K562 (cell line): ENCODE results near the gene TTL. TPM values are rescaled to one million over a fixed set of nuclear protein-coding genes. Genes with fewer than 3 reads are reported as not detected.

Experiments used
- CREB1 ChIP-seq, 2 experiments: sonication (generic) in 1 of 2; formaldehyde crosslinking in 1 of 2; IDR thresholded peaks; 2 replicates each; pipeline versions ENCODE4 v1.6.1 to v1.8.0; 2012 to 2022; ENCODE audit warnings: inconsistent platforms in 1 of 2, mild to moderate bottlenecking in 1 of 2, missing genetic modification reagents in 1 of 2, moderate library complexity in 1 of 2
- ELF1 ChIP-seq: fragments of 200-800 bp; sonication (Bioruptor generic); IDR thresholded peaks from 2 replicates; pipeline ENCODE4 v1.6.1; 2016; ENCODE audit warnings: missing genetic modification characterization, missing compliant biosample characterization
- FOXK1 ChIP-seq: sonication (generic); formaldehyde crosslinking; IDR thresholded peaks from 2 replicates; pipeline ENCODE4 v1.8.0; 2022; ENCODE audit warnings: missing genetic modification reagents, mild to moderate bottlenecking, borderline replicate concordance
- JUNB ChIP-seq: fragments of 450-650 bp; formaldehyde crosslinking; conservative IDR thresholded peaks from 2 replicates; pipeline ENCODE4 v1.4.0; 2020; ENCODE audit warnings: mild to moderate bottlenecking
- MAZ ChIP-seq, 2 experiments: fragments of 450-650 bp in 1 of 2; sonication (generic) in 1 of 2; formaldehyde crosslinking; IDR thresholded peaks in 1 of 2; conservative IDR thresholded peaks in 1 of 2; 2 replicates each; pipeline versions ENCODE4 v1.4.0 to v1.5.0; 2020; ENCODE audit warnings: mild to moderate bottlenecking in 1 of 2, missing genetic modification reagents in 1 of 2
- NFRKB ChIP-seq: fragments of 450-650 bp; IDR thresholded peaks from 2 replicates; pipeline ENCODE4 v1.6.1; 2016; ENCODE audit warnings: low read depth
- RBBP5 ChIP-seq: fragments of 200-600 bp; sonication (generic); IDR thresholded peaks from 2 replicates; pipeline ENCODE4 v1.6.1; 2012; ENCODE audit warnings: borderline replicate concordance, mild to moderate bottlenecking, low read length, control low read depth, inconsistent platforms; ENCODE audit not compliant: insufficient read depth, poor library complexity, severe bottlenecking
- RBM15 ChIP-seq: fragments of 200-400 bp; formaldehyde crosslinking; IDR thresholded peaks from 2 replicates; pipeline ENCODE4 v1.6.1; 2018; ENCODE audit warnings: mild to moderate bottlenecking, low read length, moderate library complexity; ENCODE audit not compliant: insufficient read depth
- SMARCE1 ChIP-seq: fragments of 450-650 bp; IDR thresholded peaks from 2 replicates; pipeline ENCODE4 v1.7.1; 2016; ENCODE audit warnings: mild to moderate bottlenecking
- ZBED1 ChIP-seq: IDR thresholded peaks from 2 replicates; pipeline ENCODE4 v1.6.1; 2014
- ZBTB9 ChIP-seq: fragments of 450-650 bp; formaldehyde crosslinking; IDR thresholded peaks from 2 replicates; pipeline ENCODE4 v1.4.0; 2020; ENCODE audit warnings: mild to moderate bottlenecking, moderate library complexity
- ZNF584 ChIP-seq: fragments of 200-800 bp; sonication (Bioruptor generic); IDR thresholded peaks from 2 replicates; pipeline ENCODE4 v1.6.1; 2016; ENCODE audit warnings: low read depth, mild to moderate bottlenecking, missing genetic modification characterization, missing compliant biosample characterization
- ZNF75A ChIP-seq: fragments of 450-650 bp; formaldehyde crosslinking; IDR thresholded peaks from 2 replicates; pipeline ENCODE4 v1.4.0; 2020; ENCODE audit warnings: mild to moderate bottlenecking
- polyA plus RNA-seq, 8 experiments: library from polyadenylated mRNA; depleted of rRNA in 4 of 8; stranded (reverse) in 5 of 8; unstranded in 3 of 8; fragments of >200 nt; fragmentation: Nextera tagmentation in 2 of 8; fragmentation: Illumina TruSeq in 1 of 8; extraction: Ambion mirVana in 2 of 8; extraction: Trizol in 1 of 8; gene quantifications; 2 replicates each; pipeline versions ENCODE4 v1.2.1 to v1.2.3, GENCODE V29; 2011 to 2014; ENCODE audit warnings: inconsistent platforms in 1 of 8, missing spikeins in 1 of 8
- total RNA-seq, 7 experiments: library from RNA; depleted of rRNA in 6 of 7; stranded (reverse); fragments of >200 nt in 6 of 7; fragmentation: Illumina TruSeq in 2 of 7; extraction: Trizol in 2 of 7; gene quantifications; 2 replicates each; pipeline versions ENCODE4 v1.2.1 to v1.2.3, GENCODE V29; 2011 to 2021; ENCODE audit warnings: low replicate concordance in 1 of 7
- TF ChIP-seq, protein P1 (sequence below): sonication (generic); formaldehyde crosslinking; IDR thresholded peaks from 2 replicates; pipeline ENCODE4 v1.8.0; 2022; ENCODE audit warnings: missing genetic modification reagents, mild to moderate bottlenecking, moderate library complexity, borderline replicate concordance
- TF ChIP-seq, protein P2 (sequence below): sonication (generic); formaldehyde crosslinking; IDR thresholded peaks from 2 replicates; pipeline ENCODE4 v1.8.0; 2022; ENCODE audit warnings: missing genetic modification reagents, mild to moderate bottlenecking, borderline replicate concordance
- TF ChIP-seq, protein P3 (sequence below): sonication (generic); formaldehyde crosslinking; IDR thresholded peaks from 2 replicates; pipeline ENCODE4 v1.8.0; 2022; ENCODE audit warnings: mild to moderate bottlenecking, missing genetic modification reagents, borderline replicate concordance
- TF ChIP-seq, protein P4 (sequence below), 2 experiments: fragments of 450-650 bp; conservative IDR thresholded peaks; 2 replicates each; pipeline ENCODE4 v1.6.1; 2017; ENCODE audit warnings: mild to moderate bottlenecking in 2 of 2, moderate library complexity in 2 of 2

Gene TTL
- total and polyA plus RNA-seq, 9 of the 15 experiments (the other 6 are each of a cell fraction or from before 2014, with no cell fraction given) = 9.4 to 54.4 (median 34.9) TPM

DNA sequence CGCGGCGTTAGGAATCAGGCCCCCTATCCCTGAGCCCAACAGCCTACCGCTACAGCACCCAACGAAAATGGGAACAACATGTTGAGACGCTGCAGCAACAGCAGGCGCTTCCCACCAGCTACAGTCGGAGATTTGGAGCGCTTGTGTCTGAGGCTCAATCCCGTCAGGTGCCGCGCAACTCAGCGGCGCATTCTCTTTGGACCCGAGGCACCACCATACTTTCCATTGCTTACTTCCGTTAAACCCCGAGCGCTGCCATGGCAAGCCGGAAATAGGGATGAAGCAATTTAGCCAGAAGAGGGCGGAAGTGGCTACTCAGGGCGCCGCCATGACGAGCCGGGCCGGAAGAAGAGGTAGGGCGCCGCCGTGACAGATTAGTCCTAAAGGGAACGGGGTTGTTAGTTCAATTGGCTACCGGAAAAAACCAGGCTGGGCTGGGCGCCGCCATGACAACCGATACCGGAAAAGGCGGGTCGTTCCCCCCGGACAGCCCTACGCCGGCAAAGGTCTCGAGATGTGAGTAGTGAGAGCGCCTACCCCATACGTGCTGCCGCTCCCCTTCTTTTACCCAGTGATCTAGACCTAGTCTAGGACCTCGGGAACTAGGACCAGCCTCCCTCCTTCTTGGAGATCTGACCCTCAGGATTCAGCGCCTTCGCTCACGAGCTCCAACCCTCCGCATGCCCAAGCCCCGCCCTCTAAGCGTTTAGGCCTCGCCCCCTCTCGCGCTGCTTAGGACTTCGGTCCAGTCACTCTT, 102.4 kb downstream of the TTL start, which contains the start of gene CHCHD5 (continued):
- TF ChIP-seq SMARCE1 (0 out of 2 replicates have a peak, but pooled peaks have one; percentile 23), RBBP5 (peak; percentile 72), FOXK1 (CRISPR knock-in tag) (peak; percentile 89; the same call in 1 of the 2 replicates), ELF1 (peak; percentile 100), ZBTB9 (CRISPR knock-in tag) (peak; percentile 16; the same call in 1 of the 2 replicates), CREB1 (IDR thresholded peaks at IDR 0.05) (peak; percentile 92), CREB1 (CRISPR knock-in tag; IDR thresholded peaks at IDR 0.05) (peak; percentile 87), JUNB (no peak), RBM15 (no peak), ZNF584 (peak; percentile 67), NFRKB (peak; percentile 97), ZBED1 (peak; percentile 70; the same call in 1 of the 2 replicates), MAZ (CRISPR knock-in tag; conservative IDR thresholded peaks at IDR 0.05 in 1 of 2, IDR thresholded peaks at IDR 0.05 in 1 of 2) (0 out of 4 replicates have a peak, but pooled peaks have one; percentile 55 to 58), ZNF75A (CRISPR knock-in tag) (no peak)
- TF ChIP-seq, protein P1, sequence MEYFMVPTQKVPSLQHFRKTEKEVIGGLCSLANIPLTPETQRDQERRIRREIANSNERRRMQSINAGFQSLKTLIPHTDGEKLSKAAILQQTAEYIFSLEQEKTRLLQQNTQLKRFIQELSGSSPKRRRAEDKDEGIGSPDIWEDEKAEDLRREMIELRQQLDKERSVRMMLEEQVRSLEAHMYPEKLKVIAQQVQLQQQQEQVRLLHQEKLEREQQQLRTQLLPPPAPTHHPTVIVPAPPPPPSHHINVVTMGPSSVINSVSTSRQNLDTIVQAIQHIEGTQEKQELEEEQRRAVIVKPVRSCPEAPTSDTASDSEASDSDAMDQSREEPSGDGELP (CRISPR knock-in tag) = peak; percentile 77; the same call in 1 of the 2 replicates
- TF ChIP-seq, protein P2, sequence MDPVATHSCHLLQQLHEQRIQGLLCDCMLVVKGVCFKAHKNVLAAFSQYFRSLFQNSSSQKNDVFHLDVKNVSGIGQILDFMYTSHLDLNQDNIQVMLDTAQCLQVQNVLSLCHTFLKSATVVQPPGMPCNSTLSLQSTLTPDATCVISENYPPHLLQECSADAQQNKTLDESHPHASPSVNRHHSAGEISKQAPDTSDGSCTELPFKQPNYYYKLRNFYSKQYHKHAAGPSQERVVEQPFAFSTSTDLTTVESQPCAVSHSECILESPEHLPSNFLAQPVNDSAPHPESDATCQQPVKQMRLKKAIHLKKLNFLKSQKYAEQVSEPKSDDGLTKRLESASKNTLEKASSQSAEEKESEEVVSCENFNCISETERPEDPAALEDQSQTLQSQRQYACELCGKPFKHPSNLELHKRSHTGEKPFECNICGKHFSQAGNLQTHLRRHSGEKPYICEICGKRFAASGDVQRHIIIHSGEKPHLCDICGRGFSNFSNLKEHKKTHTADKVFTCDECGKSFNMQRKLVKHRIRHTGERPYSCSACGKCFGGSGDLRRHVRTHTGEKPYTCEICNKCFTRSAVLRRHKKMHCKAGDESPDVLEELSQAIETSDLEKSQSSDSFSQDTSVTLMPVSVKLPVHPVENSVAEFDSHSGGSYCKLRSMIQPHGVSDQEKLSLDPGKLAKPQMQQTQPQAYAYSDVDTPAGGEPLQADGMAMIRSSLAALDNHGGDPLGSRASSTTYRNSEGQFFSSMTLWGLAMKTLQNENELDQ (CRISPR knock-in tag) = 0 out of 2 replicates have a peak, but pooled peaks have one; percentile 43
- TF ChIP-seq, protein P3, sequence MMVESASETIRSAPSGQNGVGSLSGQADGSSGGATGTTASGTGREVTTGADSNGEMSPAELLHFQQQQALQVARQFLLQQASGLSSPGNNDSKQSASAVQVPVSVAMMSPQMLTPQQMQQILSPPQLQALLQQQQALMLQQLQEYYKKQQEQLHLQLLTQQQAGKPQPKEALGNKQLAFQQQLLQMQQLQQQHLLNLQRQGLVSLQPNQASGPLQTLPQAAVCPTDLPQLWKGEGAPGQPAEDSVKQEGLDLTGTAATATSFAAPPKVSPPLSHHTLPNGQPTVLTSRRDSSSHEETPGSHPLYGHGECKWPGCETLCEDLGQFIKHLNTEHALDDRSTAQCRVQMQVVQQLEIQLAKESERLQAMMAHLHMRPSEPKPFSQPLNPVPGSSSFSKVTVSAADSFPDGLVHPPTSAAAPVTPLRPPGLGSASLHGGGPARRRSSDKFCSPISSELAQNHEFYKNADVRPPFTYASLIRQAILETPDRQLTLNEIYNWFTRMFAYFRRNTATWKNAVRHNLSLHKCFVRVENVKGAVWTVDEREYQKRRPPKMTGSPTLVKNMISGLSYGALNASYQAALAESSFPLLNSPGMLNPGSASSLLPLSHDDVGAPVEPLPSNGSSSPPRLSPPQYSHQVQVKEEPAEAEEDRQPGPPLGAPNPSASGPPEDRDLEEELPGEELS (CRISPR knock-in tag) = peak; percentile 69; the same call in 1 of the 2 replicates
- TF ChIP-seq, protein P4, sequence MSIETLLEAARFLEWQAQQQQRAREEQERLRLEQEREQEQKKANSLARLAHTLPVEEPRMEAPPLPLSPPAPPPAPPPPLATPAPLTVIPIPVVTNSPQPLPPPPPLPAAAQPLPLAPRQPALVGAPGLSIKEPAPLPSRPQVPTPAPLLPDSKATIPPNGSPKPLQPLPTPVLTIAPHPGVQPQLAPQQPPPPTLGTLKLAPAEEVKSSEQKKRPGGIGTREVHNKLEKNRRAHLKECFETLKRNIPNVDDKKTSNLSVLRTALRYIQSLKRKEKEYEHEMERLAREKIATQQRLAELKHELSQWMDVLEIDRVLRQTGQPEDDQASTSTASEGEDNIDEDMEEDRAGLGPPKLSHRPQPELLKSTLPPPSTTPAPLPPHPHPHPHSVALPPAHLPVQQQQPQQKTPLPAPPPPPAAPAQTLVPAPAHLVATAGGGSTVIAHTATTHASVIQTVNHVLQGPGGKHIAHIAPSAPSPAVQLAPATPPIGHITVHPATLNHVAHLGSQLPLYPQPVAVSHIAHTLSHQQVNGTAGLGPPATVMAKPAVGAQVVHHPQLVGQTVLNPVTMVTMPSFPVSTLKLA (conservative IDR thresholded peaks at IDR 0.05) = peak; percentile 67 to 80
